ENCODE data around the gene ZNF106. TPM values are rescaled to one million over a fixed set of nuclear protein-coding genes. Genes with fewer than 3 reads are reported as not detected.

Gene ZNF106
- total and polyA plus RNA-seq, 2 of the 4 experiments (the other 2 are of a cell fraction) = 19.2 to 87.5 TPM

DNA sequence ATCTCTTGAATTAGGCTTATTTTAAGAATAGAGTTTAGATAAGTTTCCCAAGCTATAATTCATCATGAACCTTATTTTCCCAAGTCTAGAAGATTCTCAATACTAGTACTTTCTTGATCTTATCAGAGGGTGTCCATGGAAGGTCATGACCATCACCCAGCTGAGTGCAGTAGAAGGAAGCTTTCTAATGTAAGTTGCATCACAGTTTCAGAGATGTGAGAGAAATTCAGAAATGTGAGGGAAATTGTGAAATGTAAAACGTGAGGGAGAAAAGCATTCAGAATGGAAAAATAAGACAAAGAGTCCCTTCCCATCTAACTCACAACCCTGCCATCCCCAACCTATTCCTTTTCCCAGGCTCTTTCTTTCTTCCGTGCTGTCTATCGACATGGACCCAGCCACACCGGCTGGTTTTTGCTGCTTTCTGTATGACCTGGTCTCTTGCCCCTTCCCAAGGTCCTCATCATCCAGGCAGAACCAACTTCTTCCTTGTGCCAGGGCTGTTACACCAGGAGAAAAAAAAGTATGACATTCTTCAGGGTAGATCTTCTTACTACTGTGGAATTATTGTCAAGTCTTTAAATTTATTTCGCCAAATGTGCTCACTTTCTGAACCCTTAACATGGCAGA, 124.9 kb downstream of the ZNF106 start:
- no peaks in the 10 kb centered on the region for H3K9me1 ChIP-seq (ENCODE audit: insufficient read depth, low read length)
- H2AK5ac ChIP-seq (ENCODE audit: low read depth, low read length) = no peak overlapping the region
- ChIA-PET POLR2A (ENCODE audit: unreplicated experiment) (no interaction called here), CTCF (no interaction called here)
- dilution Hi-C loops (cut with HindIII; ENCODE audit: low sequenced_read_pairs, unreplicated experiment) = no loop called here
- no peaks in the 10 kb centered on the region for H4K20me1 ChIP-seq (ENCODE audit: insufficient read depth, low read length)
- no peak for TF ChIP-seq RAD21 (IDR thresholded peaks at IDR 0.05; ENCODE audit: low read length)
- no peak for TF ChIP-seq MAZ (IDR thresholded peaks at IDR 0.05; ENCODE audit: borderline replicate concordance, low read depth, low read length)
- TF ChIP-seq BHLHE40 (IDR thresholded peaks at IDR 0.05; ENCODE audit: low read depth, low read length) = no peak
- in situ Hi-C loops (cut with MboI; ENCODE audit: low sequenced_read_pairs) = no loop called here
- no peaks in the 10 kb centered on the region; the same call in 1 of the 2 replicates for H3K4me1 ChIP-seq (ENCODE audit: control insufficient read depth, insufficient read depth, low read length)
- no peak overlapping the region for H3K18ac ChIP-seq (ENCODE audit: low read depth, low read length)
- H3K4ac ChIP-seq (ENCODE audit: low read depth, low read length) = no peak overlapping the region
- no peak for ATAC-seq (ENCODE audit: low read depth)
- H2BK15ac ChIP-seq (ENCODE audit: low read depth, low read length) = no peak overlapping the region
- no peak overlapping the region for H3K56ac ChIP-seq (ENCODE audit: extremely low read depth, insufficient read depth, low read length)
- H4K91ac ChIP-seq (ENCODE audit: insufficient read depth, low read depth, low read length) = no peak overlapping the region
- WGBS, 2 experiments (ENCODE audit: extremely low coverage in 2 of 2, insufficient read length in 1 of 2) = 94 to 100% methylated on average over 1 to 3 of the region's 5 CpGs
- no peaks in the 10 kb centered on the region for H3K27me3 ChIP-seq (ENCODE audit: control insufficient read depth, insufficient read depth, low read length)
- H3K4me2 ChIP-seq (ENCODE audit: low read depth, low read length) = no peak overlapping the region
- no peak overlapping the region for H3K14ac ChIP-seq (replicated peaks; ENCODE audit: low read depth, low read length)
- H3K79me1 ChIP-seq (ENCODE audit: low read depth in 1 of 2, low read length in 2 of 2) = no peaks in the 10 kb centered on the region
- BruUV-seq (replicated peaks) = no TSS peak
- H2BK120ac ChIP-seq (ENCODE audit: low read depth, low read length) = no peak overlapping the region
- H3K23ac ChIP-seq (ENCODE audit: low read depth, low read length) = no peak overlapping the region
- intact Hi-C loops (cut with micrococcal nuclease) = no loop called here
- H4K8ac ChIP-seq (ENCODE audit: low read depth in 2 of 2, low read length in 2 of 2) = no peak overlapping the region
- no peaks in the 10 kb centered on the region for H3K36me3 ChIP-seq (ENCODE audit: control insufficient read depth, insufficient read depth, low read length)
- DNase-seq = no peak
- no peak overlapping the region for H4K5ac ChIP-seq (ENCODE audit: low read depth, low read length)
- no peak overlapping the region for H3K4me3 ChIP-seq (ENCODE audit: insufficient read depth, low read depth, low read length)
- no peak overlapping the region for H3K9ac ChIP-seq (ENCODE audit: low read depth, low read length)
- H2AFZ ChIP-seq (replicated peaks; ENCODE audit: low read length, poor library complexity) = no peak overlapping the region
- no peak overlapping the region for H2AK9ac ChIP-seq (replicated peaks; ENCODE audit: low read depth, low read length, poor library complexity)
- no peak overlapping the region for H3K27ac ChIP-seq (ENCODE audit: insufficient read depth, low read length)
- no peak overlapping the region for H2BK5ac ChIP-seq (ENCODE audit: low read depth, low read length, poor library complexity, severe bottlenecking)
- H3K9me3 ChIP-seq (ENCODE audit: control insufficient read depth, insufficient read depth, low read length) = no peaks in the 10 kb centered on the region
- no peak overlapping the region for H2BK20ac ChIP-seq (ENCODE audit: low read depth, low read length)
